ENCODE measurements around the gene SYVN1. TPM values are rescaled to one million over a fixed set of nuclear protein-coding genes. Genes with fewer than 3 reads are reported as not detected.

Gene SYVN1
- total and polyA plus RNA-seq, 2 donors (not counting 1 experiment from before 2014, with no cell fraction given), result 187 to 282 TPM

DNA sequence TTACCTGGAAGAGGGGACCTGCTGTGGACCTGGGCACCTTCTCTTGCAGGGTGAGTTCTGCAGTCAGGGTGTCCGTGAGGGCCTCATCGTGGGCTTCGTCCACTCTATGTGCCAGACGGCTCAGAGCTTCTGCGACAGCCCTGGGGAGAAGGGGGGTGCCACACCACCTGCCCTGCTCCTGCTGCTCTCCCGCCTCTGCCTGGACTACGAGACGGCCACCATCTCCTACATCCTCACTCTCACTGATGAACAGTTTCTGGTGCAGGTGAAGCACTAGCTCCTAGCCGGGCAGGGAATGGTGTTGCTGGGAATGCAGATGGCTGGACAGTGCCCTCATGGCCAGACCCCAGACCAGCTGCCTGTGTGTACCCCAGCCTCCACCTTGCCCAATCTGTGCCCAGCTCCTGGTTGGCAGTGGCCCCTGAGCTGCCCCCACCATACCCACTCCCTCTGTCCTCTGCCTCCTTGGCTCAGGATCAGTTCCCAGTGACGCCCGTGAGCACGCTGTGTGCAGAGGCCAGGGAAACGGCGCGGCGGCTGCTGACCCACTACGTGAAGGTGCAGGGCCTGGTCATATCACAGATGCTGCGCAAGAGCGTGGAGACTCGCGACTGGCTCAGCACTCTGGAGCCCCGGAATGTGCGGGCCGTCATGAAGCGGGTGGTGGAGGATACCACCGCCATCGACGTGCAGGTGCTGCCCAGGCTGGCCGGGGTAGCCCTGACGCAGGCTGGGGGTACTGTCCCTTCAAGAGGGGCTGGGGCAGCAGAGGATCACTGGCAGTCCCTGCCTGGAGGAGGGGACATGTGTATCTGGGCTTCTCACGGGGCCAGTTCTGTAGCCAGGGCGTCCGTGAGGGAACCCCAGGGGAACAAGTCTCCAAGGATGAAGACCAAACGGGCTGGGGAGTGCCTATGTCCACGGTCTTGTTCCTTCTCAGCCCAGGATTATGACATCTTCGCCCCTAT, 24.8 kb downstream of the SYVN1 start:
- peak overlapping the region; percentile 20 to 59 for H3K27ac ChIP-seq (ENCODE audit: low read length in 2 of 2)

More for the DNA sequence above, 24.8 kb downstream of the SYVN1 start:
- no peak overlapping the region for H2AFZ ChIP-seq (ENCODE audit: insufficient read depth, low read depth, low read length, poor library complexity, severe bottlenecking)
- no peak overlapping the region for H3K4me3 ChIP-seq (ENCODE audit: control extremely low read depth in 1 of 5, extremely low read depth in 1 of 5, insufficient read depth in 1 of 5, low read depth in 2 of 5, low read length in 4 of 5)
- DNase-seq (no peak), ATAC-seq (ENCODE audit: low read depth) (no peak)
- H3K27me3 Mint-ChIP-seq, result no peaks in the 10 kb centered on the region
- ChIA-PET POLR2A (interaction anchor here (0.5 to 3.6 kb wide), 7 partner anchors 14 to 259 kb away, joined by 3 to 27 read pairs (median 6); partner anchors contain the start of genes ARL2, CAPN1, SYVN1 and VPS51), CTCF (interaction anchor here (0.7 to 7.7 kb wide), 28 partner anchors 11 to 421 kb away, joined by 3 to 118 read pairs (median 5); partner anchors contain the start of genes ARL2, CAPN1, CDC42EP2 and CDCA5)
- peaks cover 0 to 36% of the 10 kb centered on the region in 2 experiments for H3K36me3 ChIP-seq (replicated peaks in 1 of 2; ENCODE audit: control extremely low read depth in 1 of 2, control insufficient read depth in 1 of 2, extremely low read depth in 1 of 2, insufficient read depth in 2 of 2, low read length in 1 of 2)
- peaks cover 41% of the 10 kb centered on the region for H3K4me1 Mint-ChIP-seq
- WGBS (ENCODE audit: insufficient coverage), result 94% methylated on average over 33 of the region's 36 CpGs
- H3K79me2 ChIP-seq (ENCODE audit: control insufficient read depth, insufficient read depth, low read length), result peaks cover 49% of the 10 kb centered on the region
- no peak for TF ChIP-seq EZH2 (IDR thresholded peaks at IDR 0.05; ENCODE audit: borderline replicate concordance, insufficient read depth, low read depth, low read length, poor library complexity, severe bottlenecking)
- TF ChIP-seq CTCF (IDR thresholded peaks at IDR 0.05), result no peak
- no peak overlapping the region for H3K4me2 ChIP-seq (replicated peaks; ENCODE audit: low read depth, low read length, poor library complexity, severe bottlenecking)
- no peak overlapping the region for H3K4me3 Mint-ChIP-seq
- peaks cover 31% of the 10 kb centered on the region for H4K20me1 ChIP-seq (ENCODE audit: control insufficient read depth, insufficient read depth, low read length, poor library complexity, severe bottlenecking)
- no peak overlapping the region for H3K27ac Mint-ChIP-seq
- H3K4me1 ChIP-seq (ENCODE audit: control insufficient read depth in 2 of 2, insufficient read depth in 2 of 2, low read length in 2 of 2), result peaks cover 21 to 37% of the 10 kb centered on the region in 2 donors
- H3K9ac ChIP-seq (ENCODE audit: low read length), result no peak overlapping the region
- intact Hi-C loops (cut with micrococcal nuclease), result loop anchor here (1.0 to 10.0 kb wide), 10 partner anchors 13 to 505 kb away; partner anchors contain the start of genes ARL2, ATG2A, CDC42BPG and CDC42EP2
- H3K9me3 ChIP-seq (ENCODE audit: control extremely low read depth in 1 of 3, control insufficient read depth in 2 of 3, insufficient read depth in 1 of 3, low read length in 2 of 3), result no peaks in the 10 kb centered on the region
- H3K9me3 Mint-ChIP-seq (ENCODE audit: insufficient read depth), result no peaks in the 10 kb centered on the region
- H3K27me3 ChIP-seq (replicated peaks in 1 of 4; ENCODE audit: control extremely low read depth in 1 of 4, control insufficient read depth in 3 of 4, insufficient read depth in 4 of 4, low read length in 3 of 4), result no peaks in the 10 kb centered on the region
